ENCODE data around the gene SPNS3. TPM values are rescaled to one million over a fixed set of nuclear protein-coding genes. Genes with fewer than 3 reads are reported as not detected.
A peak's percentile ranks its signal among the peaks of the same experiment; 100 is the strongest.

Gene SPNS3
- total RNA-seq, 2 donors from 2014 or later, result 1.8 to 1.9 TPM

DNA sequence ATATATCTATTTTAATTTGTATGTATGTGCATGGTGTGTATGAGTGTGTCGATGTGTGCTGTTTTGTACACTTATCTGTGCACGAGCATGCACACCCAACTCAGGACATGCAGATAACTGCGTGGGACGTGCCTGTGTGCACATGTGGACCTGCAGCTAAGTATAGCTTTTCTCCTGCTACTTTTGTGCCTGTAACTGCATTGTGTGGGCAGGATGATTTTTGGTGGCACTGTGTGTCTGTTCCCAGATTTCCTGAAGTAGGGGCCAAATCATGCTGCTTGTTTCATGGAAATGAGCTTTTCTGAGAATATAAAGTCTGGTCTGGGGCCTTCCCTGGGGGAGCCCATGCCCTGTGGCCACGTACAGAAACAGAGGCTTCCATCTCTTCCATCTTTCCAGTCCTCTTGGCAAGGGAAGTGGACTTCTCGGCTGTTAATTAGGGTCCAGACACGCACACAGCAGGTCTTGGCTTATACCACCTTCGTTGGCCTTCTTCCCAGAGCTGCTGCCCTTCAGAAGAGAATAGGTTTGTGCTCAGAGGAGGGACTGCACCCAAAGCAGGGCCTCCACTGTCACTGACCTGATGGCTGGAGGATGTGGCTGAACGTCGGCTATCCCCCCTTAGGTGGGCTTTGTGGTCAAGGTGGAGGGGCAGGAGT lies 30.2 kb downstream of the SPNS3 start:
- H3K27me3 Mint-ChIP-seq, result no peaks in the 10 kb centered on the region
- no peaks in the 10 kb centered on the region for H3K9me3 ChIP-seq (ENCODE audit: control insufficient read depth, low read length, poor library complexity, severe bottlenecking)
- peaks cover 2% of the 10 kb centered on the region for H3K4me1 Mint-ChIP-seq
- H3K4me3 Mint-ChIP-seq, result no peak overlapping the region
- no peak for ATAC-seq
- H3K36me3 Mint-ChIP-seq (ENCODE audit: low read depth), result no peaks in the 10 kb centered on the region
- H3K27ac Mint-ChIP-seq, result no peak overlapping the region
- no peak for DNase-seq

DNA sequence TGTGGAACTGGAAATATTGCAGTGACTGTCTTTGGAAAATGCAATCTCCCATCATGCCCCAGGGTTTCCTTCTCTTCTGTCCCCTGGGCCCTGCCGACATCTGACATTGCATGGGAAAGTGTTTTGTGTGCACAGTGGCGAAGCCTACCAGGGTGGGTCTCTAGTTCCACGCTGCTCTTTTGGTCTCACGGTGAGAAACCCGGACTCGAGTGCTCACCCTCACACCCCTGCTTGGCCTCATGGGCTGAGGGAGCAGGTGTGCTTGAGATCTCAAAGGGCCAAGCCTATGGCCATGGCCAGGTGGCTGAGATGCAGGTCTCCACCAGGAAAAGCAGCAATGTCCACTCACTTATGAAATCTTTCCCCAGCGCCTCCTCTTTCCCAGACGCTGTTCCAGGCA lies 32.0 kb downstream of the SPNS3 start:
- no peaks in the 10 kb centered on the region for H3K36me3 Mint-ChIP-seq (ENCODE audit: low read depth)
- H3K4me3 Mint-ChIP-seq, result no peak overlapping the region
- H3K27ac Mint-ChIP-seq, result no peak overlapping the region
- H3K4me1 Mint-ChIP-seq, result peaks cover 2% of the 10 kb centered on the region
- DNase-seq, result no peak
- H3K27me3 Mint-ChIP-seq, result no peaks in the 10 kb centered on the region
- ATAC-seq, result no peak
- no peaks in the 10 kb centered on the region for H3K9me3 ChIP-seq (ENCODE audit: control insufficient read depth, low read length, poor library complexity, severe bottlenecking)

DNA sequence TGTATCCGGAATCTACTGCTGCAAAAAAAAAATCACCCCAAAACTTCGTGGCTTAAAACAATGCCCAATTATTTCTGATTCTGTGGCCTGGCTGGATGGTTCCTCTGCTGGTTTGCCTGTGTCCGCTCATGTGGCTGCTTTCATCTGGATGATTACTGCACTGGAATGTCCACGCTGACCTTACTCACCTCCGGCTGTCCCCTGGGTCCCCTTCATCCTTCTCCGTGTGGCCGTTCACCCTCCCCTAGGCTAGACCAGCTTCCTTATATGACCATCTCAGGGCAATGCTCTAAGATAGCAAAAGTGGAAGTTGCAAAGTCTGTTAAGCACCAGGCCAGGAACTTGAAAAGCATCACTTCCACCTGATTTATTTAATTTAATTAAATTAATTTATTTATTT lies 33.5 kb downstream of the SPNS3 start:
- no peaks in the 10 kb centered on the region for H3K9me3 ChIP-seq (ENCODE audit: control insufficient read depth, low read length, poor library complexity, severe bottlenecking)
- no peak overlapping the region for H3K27ac Mint-ChIP-seq
- ATAC-seq (no peak), DNase-seq (no peak)
- peaks cover 3% of the 10 kb centered on the region for H3K4me1 Mint-ChIP-seq
- H3K4me3 Mint-ChIP-seq, result peak overlapping the region; percentile 31
- H3K36me3 Mint-ChIP-seq (ENCODE audit: low read depth), result no peaks in the 10 kb centered on the region
- H3K27me3 Mint-ChIP-seq, result no peaks in the 10 kb centered on the region

DNA sequence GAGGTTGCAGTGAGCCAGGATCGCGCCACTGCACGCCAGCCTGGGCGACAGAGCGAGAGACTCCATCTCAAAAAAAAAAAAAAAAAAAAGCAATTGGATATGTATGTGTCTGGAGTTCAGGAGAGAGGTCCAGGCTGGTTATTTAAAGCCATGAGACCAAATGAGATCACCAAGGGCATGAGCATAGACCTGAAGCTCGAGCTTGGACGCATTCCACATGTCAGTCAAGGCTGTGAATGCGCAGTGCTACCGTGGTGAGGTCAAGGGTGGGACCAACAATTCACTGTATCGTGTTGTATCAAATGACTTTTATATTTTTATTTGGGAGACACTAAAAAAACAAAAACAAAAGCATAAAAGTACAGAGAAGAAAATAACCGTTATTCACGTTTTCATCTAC lies 35.8 kb downstream of the SPNS3 start:
- no peaks in the 10 kb centered on the region for H3K9me3 ChIP-seq (ENCODE audit: control insufficient read depth, low read length, poor library complexity, severe bottlenecking)
- Mint-ChIP-seq H3K4me3 (no peak overlapping the region), H3K4me1 (peaks cover 3% of the 10 kb centered on the region), H3K36me3 (ENCODE audit: low read depth) (no peaks in the 10 kb centered on the region), H3K27me3 (no peaks in the 10 kb centered on the region), H3K27ac (no peak overlapping the region)
- no peak for ATAC-seq
- DNase-seq, result no peak

DNA sequence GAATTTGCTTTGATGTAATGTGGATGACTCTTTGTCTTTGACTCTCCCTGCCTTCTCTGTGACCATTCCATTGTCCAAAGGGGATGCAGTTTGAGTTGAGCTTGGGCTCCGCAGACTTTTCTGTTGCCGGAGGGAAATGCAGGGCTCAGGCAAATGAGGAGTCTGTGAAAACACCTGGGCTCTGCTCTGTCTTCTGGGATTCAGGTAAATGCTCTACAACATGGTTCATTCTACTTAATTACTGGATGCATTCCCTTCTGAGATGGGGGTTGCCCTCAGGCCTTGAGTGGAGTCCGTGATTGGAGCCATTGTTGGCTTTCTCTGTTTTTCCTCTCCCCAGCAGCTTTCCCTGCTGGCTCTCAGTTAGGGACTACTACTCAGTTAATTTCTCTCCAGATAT lies 38.5 kb downstream of the SPNS3 start:
- no peak for ATAC-seq
- Mint-ChIP-seq H3K4me3 (no peak overlapping the region), H3K36me3 (ENCODE audit: low read depth) (peaks cover 2% of the 10 kb centered on the region), H3K4me1 (peaks cover 3% of the 10 kb centered on the region), H3K27me3 (no peaks in the 10 kb centered on the region), H3K27ac (no peak overlapping the region)
- no peak for DNase-seq
- H3K9me3 ChIP-seq (ENCODE audit: control insufficient read depth, low read length, poor library complexity, severe bottlenecking), result no peaks in the 10 kb centered on the region

DNA sequence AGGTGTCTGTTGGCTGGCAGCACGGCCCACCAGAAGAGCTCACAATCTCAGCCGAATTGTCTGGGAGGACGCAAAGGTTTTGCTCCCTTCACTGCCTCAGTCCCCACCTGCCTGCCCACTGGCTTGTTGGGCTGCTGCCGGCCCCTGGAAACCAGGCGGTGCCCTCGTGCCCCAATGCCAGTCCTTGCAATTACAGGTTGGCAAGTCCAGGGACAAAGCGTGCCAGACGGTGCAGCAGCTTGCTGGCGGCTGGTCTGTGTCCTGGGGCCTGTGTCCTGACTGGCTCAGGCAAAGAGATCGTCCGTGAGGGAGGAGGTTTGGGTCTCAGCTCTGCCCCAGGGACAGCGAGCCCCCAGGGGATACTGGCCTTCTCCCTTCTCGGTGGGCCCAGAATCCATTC lies 40.4 kb downstream of the SPNS3 start:
- Mint-ChIP-seq H3K27ac (no peak overlapping the region), H3K27me3 (no peaks in the 10 kb centered on the region), H3K4me1 (peaks cover 3% of the 10 kb centered on the region), H3K36me3 (ENCODE audit: low read depth) (peaks cover 2% of the 10 kb centered on the region), H3K4me3 (no peak overlapping the region)
- H3K9me3 ChIP-seq (ENCODE audit: control insufficient read depth, low read length, poor library complexity, severe bottlenecking), result no peaks in the 10 kb centered on the region
- no peak for ATAC-seq
- no peak for DNase-seq

DNA sequence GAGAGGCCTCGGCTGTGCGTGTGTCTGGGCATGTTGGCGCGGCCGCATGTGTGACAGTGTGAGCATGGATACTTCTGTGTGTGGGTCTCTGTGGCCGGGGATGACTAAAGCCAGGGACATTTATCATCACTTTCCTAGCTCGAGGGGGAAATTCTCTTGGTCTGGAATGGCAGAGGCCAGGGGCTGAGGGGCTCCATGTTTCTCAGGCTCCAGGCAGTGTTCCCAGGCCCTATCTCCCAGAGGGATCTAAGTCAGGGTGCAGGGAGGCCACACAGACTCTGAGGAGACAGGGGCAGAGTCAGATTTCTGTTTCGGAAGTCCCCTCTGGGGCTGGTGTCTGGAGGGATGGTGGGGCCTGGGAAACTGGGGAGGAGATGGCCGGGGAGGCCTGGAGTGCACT lies 41.3 kb downstream of the SPNS3 start:
- H3K36me3 Mint-ChIP-seq (ENCODE audit: low read depth), result peaks cover 2% of the 10 kb centered on the region
- no peaks in the 10 kb centered on the region for H3K9me3 ChIP-seq (ENCODE audit: control insufficient read depth, low read length, poor library complexity, severe bottlenecking)
- no peak for DNase-seq
- no peak for ATAC-seq
- H3K4me3 Mint-ChIP-seq, result no peak overlapping the region
- H3K27ac Mint-ChIP-seq, result no peak overlapping the region
- H3K4me1 Mint-ChIP-seq, result peaks cover 3% of the 10 kb centered on the region
- H3K27me3 Mint-ChIP-seq, result no peaks in the 10 kb centered on the region

DNA sequence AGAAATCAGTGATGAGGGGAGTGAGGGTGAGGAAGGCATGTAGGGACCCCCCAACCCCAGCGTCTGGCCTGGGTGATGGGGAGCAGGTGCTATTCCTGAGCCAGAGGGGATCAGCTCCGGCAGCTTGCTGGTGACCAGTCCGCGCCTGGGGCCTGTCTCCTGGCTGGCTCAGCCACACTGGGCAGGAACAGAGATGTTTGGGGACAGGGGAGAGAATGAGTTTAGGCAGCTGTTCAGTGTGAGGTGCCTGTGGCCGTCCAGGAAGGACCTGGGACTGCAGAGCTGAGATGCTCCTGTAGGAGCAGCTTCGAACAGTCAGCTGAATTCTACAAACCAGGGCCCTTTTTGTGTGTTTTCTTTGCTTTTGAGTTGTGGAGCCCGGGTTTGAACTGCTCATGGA lies 41.7 kb downstream of the SPNS3 start:
- no peak for DNase-seq
- Mint-ChIP-seq H3K36me3 (ENCODE audit: low read depth) (peaks cover 2% of the 10 kb centered on the region), H3K27me3 (no peaks in the 10 kb centered on the region), H3K4me3 (no peak overlapping the region), H3K4me1 (peaks cover 3% of the 10 kb centered on the region), H3K27ac (no peak overlapping the region)
- ATAC-seq, result no peak
- H3K9me3 ChIP-seq (ENCODE audit: control insufficient read depth, low read length, poor library complexity, severe bottlenecking), result no peaks in the 10 kb centered on the region

DNA sequence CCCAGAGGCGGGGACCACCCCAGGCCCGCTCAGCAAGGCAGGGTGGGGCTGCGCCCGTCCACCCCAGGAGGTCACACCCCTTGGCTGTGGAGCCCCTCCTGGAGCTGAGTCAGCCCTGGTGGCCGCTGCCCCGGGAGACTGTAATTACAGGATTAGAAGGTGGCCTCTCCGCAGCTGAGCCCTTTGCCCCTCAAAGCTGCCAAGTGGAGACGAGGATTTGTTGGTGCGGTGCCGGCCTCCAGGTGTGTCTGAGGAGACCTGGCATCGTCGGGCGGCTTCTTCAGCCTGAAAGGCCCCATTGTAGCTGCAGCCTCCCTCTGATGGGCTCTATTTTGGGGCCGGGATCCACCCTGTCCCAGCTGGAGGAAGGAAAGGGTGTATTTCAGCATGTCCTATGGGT lies 42.3 kb downstream of the SPNS3 start:
- H3K27ac Mint-ChIP-seq, result no peak overlapping the region
- H3K4me3 Mint-ChIP-seq, result no peak overlapping the region
- no peaks in the 10 kb centered on the region for H3K9me3 ChIP-seq (ENCODE audit: control insufficient read depth, low read length, poor library complexity, severe bottlenecking)
- H3K36me3 Mint-ChIP-seq (ENCODE audit: low read depth), result peaks cover 2% of the 10 kb centered on the region
- DNase-seq, result no peak
- H3K4me1 Mint-ChIP-seq, result peaks cover 7% of the 10 kb centered on the region
- no peaks in the 10 kb centered on the region for H3K27me3 Mint-ChIP-seq
- no peak for ATAC-seq

DNA sequence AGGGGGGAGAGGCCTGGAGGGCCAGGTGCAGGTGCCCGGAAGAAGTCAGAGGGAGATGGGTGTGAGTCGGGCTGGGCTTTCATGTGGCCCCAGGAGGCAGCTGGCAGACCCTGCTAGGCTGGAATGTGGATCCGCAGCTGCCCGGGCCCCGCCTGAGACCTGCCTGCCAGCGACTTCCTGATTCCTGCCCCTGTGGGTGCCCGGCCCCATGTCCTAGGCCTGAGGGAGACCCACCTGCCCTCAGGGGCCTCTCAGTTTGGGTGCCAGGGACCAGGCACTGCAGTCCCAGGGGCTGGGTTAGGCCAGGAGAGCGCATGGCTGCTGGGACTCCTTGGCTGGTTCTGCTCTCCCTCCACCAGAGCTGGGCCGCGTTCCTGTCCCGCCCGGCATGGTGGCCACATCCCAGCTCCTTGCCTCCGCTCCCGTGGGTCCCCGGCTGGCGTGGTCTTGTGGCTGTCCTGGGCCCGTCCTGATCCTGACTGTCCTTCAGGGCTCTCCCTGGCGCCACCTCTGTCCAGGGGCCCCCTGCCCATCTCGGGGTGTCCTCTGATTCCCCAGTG lies 42.9 kb downstream of the SPNS3 start:
- no peak for DNase-seq
- ATAC-seq, result no peak
- Mint-ChIP-seq H3K27me3 (no peaks in the 10 kb centered on the region), H3K4me1 (peaks cover 13% of the 10 kb centered on the region), H3K36me3 (ENCODE audit: low read depth) (peaks cover 2% of the 10 kb centered on the region), H3K27ac (no peak overlapping the region), H3K4me3 (no peak overlapping the region)
- H3K9me3 ChIP-seq (ENCODE audit: control insufficient read depth, low read length, poor library complexity, severe bottlenecking), result no peaks in the 10 kb centered on the region

DNA sequence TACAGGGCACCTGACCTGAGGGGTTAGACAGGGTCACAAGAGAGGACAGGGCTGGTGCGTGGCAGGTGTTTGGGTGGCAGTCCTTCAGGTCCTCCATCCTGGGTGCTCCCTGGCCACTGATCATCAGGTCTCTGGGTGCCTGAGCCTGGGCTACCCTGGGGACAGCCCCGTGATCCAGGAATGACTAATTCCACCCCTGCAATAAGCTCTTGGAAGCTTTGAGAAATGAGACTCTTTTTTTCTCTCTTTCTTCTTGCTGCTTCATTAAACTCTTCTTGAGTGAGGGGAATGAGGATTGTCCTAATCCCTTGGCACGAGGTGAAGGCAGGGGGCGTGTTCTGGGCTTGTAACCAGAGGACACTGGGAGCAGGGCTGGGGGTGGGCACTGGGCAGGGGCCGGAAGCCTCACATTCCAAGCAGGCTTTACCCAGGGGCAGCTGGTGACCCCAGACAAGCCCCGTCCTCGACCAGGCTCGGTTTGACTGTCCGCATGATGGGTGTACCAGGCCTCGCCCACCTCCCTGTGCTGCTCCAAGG lies 43.6 kb downstream of the SPNS3 start:
- H3K27me3 Mint-ChIP-seq, result no peaks in the 10 kb centered on the region
- H3K9me3 ChIP-seq (ENCODE audit: control insufficient read depth, low read length, poor library complexity, severe bottlenecking), result no peaks in the 10 kb centered on the region
- ATAC-seq, result no peak
- peaks cover 2% of the 10 kb centered on the region for H3K36me3 Mint-ChIP-seq (ENCODE audit: low read depth)
- no peak overlapping the region for H3K4me3 Mint-ChIP-seq
- H3K4me1 Mint-ChIP-seq, result peaks cover 13% of the 10 kb centered on the region
- DNase-seq, result no peak
- no peak overlapping the region for H3K27ac Mint-ChIP-seq

DNA sequence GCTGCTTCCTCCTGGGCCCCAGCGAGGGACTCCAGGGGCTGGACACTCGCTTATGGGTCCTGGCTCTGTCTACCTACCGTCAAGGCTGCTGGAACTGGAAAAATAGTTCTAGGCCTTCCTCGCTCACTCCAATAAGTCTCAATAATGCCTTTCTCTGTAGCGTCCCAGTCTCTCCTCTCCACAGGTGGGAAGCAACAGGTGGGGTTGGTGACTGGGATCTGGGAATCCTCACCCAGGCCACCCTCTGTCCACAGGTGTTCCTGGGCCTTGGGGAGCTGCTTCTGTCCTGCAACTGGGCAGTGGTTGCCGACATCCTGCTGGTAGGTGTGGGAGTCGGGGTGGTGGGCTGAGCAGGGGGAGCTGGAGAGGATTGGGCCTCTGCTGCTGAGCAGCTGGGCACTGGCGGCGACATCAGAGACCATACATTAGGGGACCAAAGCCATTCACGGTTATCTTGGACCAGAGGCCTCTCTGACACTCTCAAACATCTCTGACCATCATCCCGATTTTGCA lies 44.6 kb downstream of the SPNS3 start:
- Mint-ChIP-seq H3K4me3 (no peak overlapping the region), H3K27ac (no peak overlapping the region), H3K27me3 (no peaks in the 10 kb centered on the region), H3K36me3 (ENCODE audit: low read depth) (peaks cover 2% of the 10 kb centered on the region), H3K4me1 (peaks cover 13% of the 10 kb centered on the region)
- DNase-seq (no peak), ATAC-seq (no peak)
- no peaks in the 10 kb centered on the region for H3K9me3 ChIP-seq (ENCODE audit: control insufficient read depth, low read length, poor library complexity, severe bottlenecking)

DNA sequence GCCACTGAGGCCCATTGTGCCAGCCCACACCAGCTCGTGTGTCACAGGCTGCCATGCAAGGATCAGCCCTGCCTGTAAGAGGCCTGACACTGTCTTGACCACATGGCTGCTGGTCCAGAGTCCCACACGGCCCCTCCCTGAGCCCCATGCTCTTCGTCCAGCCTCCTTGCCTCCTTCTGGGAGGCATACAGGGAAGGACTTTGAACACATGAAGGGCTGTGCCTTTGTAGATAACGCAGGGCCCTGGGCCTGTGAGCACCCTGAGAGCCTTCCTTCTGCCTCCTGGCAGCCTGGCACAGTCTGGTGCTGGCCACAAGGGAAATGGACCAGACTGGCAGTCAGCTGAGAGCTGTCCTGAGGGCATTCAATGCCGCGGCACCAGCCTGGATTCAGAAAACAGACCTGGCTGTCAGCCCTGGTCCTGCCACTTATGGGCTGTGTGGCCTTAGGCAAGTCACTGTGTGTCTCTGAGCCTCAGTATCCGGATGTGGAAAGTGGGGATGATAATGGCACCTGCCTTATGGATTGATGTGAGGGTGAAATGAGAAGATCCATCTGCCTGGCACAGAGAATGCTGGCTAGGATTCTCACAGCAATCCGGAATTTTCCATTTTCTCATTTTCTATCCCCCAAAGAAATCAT lies 45.7 kb downstream of the SPNS3 start:
- ATAC-seq (no peak), DNase-seq (no peak)
- Mint-ChIP-seq H3K4me1 (peaks cover 17% of the 10 kb centered on the region), H3K27ac (peak overlapping the region; percentile 27), H3K27me3 (no peaks in the 10 kb centered on the region), H3K36me3 (ENCODE audit: low read depth) (peaks cover 2% of the 10 kb centered on the region), H3K4me3 (no peak overlapping the region)
- H3K9me3 ChIP-seq (ENCODE audit: control insufficient read depth, low read length, poor library complexity, severe bottlenecking), result no peaks in the 10 kb centered on the region

All from T-helper 17 cell (primary cell).